H1 (cell line): ENCODE data around the gene ANO6. TPM values are rescaled to one million over a fixed set of nuclear protein-coding genes. Genes with fewer than 3 reads are reported as not detected.

Experiments
- CTCF ChIA-PET: fragments of 300-600 bp; sonication (Branson Sonifier 250); formaldehyde crosslinking; loops from one replicate; lab custom pipeline; 2021; ENCODE audit not compliant: partially characterized antibody; lab: Charles Lee
- POLR2A ChIA-PET: fragments of 300-600 bp; sonication (Branson Sonifier 250); formaldehyde crosslinking; loops from one replicate; lab custom pipeline; 2021; ENCODE audit warnings: inconsistent platforms; ENCODE audit not compliant: partially characterized antibody; lab: Charles Lee
- DNase-seq, 2 experiments: peaks; one replicate each; pipeline versions ENCODE4 v3.0.0 to v3.0.0-alpha.2; 2010 to 2022; ENCODE audit warnings: low spot score in 2 of 2, low read depth in 1 of 2, mixed read lengths in 1 of 2
- FAIRE-seq: peaks from 2 replicates; lab custom pipeline; 2011; peaks lifted over from hg19 to GRCh38; lab: Jason Lieb, UNC
- H2AFZ ChIP-seq: 2 replicates; pipeline ENCODE4 v1.8.1; 2012; ENCODE audit warnings: low read length, inconsistent platforms
- H2AK5ac ChIP-seq: 2 replicates; pipeline ENCODE4 v1.6.1; 2013; ENCODE audit warnings: low read depth, low read length
- H2BK120ac ChIP-seq: replicated peaks from 2 replicates; pipeline ENCODE3; 2013; ENCODE audit warnings: low read depth, low read length, inconsistent platforms
- H2BK12ac ChIP-seq: 2 replicates; pipeline ENCODE4 v1.6.1; 2013; ENCODE audit warnings: low read depth, low read length
- H2BK15ac ChIP-seq: 2 replicates; pipeline ENCODE4 v1.6.1; 2013; ENCODE audit warnings: low read length
- H2BK20ac ChIP-seq: 2 replicates; pipeline ENCODE4 v1.6.1; 2013; ENCODE audit warnings: low read length
- H2BK5ac ChIP-seq: 2 replicates; pipeline ENCODE4 v1.6.1; 2013; ENCODE audit warnings: low read depth, low read length
- H3K14ac ChIP-seq: 2 replicates; pipeline ENCODE4 v1.6.1; 2013; ENCODE audit warnings: inconsistent platforms; ENCODE audit not compliant: insufficient read length
- H3K18ac ChIP-seq: 2 replicates; pipeline ENCODE4 v1.6.1; 2013; ENCODE audit warnings: low read length; ENCODE audit errors: extremely low read depth
- H3K23ac ChIP-seq: 2 replicates; pipeline ENCODE4 v1.6.1; 2013; ENCODE audit warnings: inconsistent platforms; ENCODE audit not compliant: insufficient read length
- H3K23me2 ChIP-seq: 2 replicates; pipeline ENCODE4 v1.6.1; 2013; ENCODE audit warnings: low read depth, low read length
- H3K27ac ChIP-seq: 2 replicates; pipeline ENCODE4 v1.6.1; 2011; ENCODE audit warnings: low read depth, low read length, inconsistent platforms
- H3K27me3 ChIP-seq, 4 experiments: replicated peaks in 1 of 4; 1 replicate in 1 of 4; 2 replicates in 3 of 4; pipeline versions ENCODE4 v1.6.1 to v1.8.1; 2011 to 2013; ENCODE audit warnings: low read length in 3 of 4, mild to moderate bottlenecking in 3 of 4, inconsistent platforms in 2 of 4, mixed read lengths in 2 of 4, moderate library complexity in 1 of 4; ENCODE audit not compliant: control insufficient read depth in 3 of 4, insufficient read depth in 3 of 4; ENCODE audit errors: extremely low read depth in 1 of 4
- H3K36me3 ChIP-seq, 4 experiments: 2 replicates each; pipeline versions ENCODE4 v1.6.1 to v1.8.1; 2011 to 2013; ENCODE audit warnings: mild to moderate bottlenecking in 4 of 4, low read length in 3 of 4, moderate library complexity in 2 of 4, control low read depth in 1 of 4, inconsistent platforms in 1 of 4; ENCODE audit not compliant: insufficient read depth in 4 of 4, control insufficient read depth in 2 of 4
- H3K4ac ChIP-seq: replicated peaks from 2 replicates; pipeline ENCODE3; 2013; ENCODE audit warnings: low read length, low read depth, mixed read lengths, inconsistent platforms; ENCODE audit not compliant: insufficient read length
- H3K4me1 ChIP-seq, 4 experiments: replicated peaks in 1 of 4; 1 replicate in 1 of 4; 2 replicates in 3 of 4; pipeline versions ENCODE4 v1.6.1 to v1.8.1; 2011 to 2013; ENCODE audit warnings: low read length in 3 of 4, inconsistent platforms in 2 of 4, mixed read lengths in 1 of 4; ENCODE audit not compliant: insufficient read depth in 4 of 4, control insufficient read depth in 3 of 4
- H3K4me2 ChIP-seq, 2 experiments: 2 replicates each; pipeline versions ENCODE4 v1.6.1 to v1.8.1; 2011 to 2013; ENCODE audit warnings: low read depth in 2 of 2, low read length in 2 of 2, control low read depth in 1 of 2, inconsistent platforms in 1 of 2, mild to moderate bottlenecking in 1 of 2; ENCODE audit not compliant: insufficient read depth in 1 of 2
- H3K4me3 ChIP-seq, 4 experiments: fragments of 200-600, 300-600 bp in 1 of 4; sonication (generic), shearing (Covaris generic), sonication (Bioruptor Twin) in 1 of 4; 2 replicates each; pipeline versions ENCODE4 v1.5.1 to v1.8.1; 2011 to 2016; ENCODE audit warnings: low read length in 4 of 4, low read depth in 3 of 4, control low read depth in 2 of 4, inconsistent platforms in 2 of 4, mild to moderate bottlenecking in 2 of 4, mixed read lengths in 1 of 4, moderate library complexity in 1 of 4; ENCODE audit not compliant: insufficient read depth in 2 of 4; ENCODE audit errors: extremely low read depth in 1 of 4
- H3K56ac ChIP-seq: replicated peaks from 2 replicates; pipeline ENCODE3; 2013; ENCODE audit warnings: low read depth, mild to moderate bottlenecking, mixed read lengths, low read length, inconsistent platforms; ENCODE audit not compliant: insufficient read length
- H3K79me1 ChIP-seq: 2 replicates; pipeline ENCODE4 v1.6.1; 2013; ENCODE audit warnings: low read depth, low read length, control low read depth
- H3K79me2 ChIP-seq, 2 experiments: 2 replicates each; pipeline versions ENCODE4 v1.6.1 to v1.8.1; 2012 to 2013; ENCODE audit warnings: low read length in 2 of 2, mild to moderate bottlenecking in 2 of 2, inconsistent platforms in 1 of 2; ENCODE audit not compliant: insufficient read depth in 2 of 2, control insufficient read depth in 1 of 2
- H3K9ac ChIP-seq, 4 experiments: replicated peaks in 1 of 4; 1 replicate in 1 of 4; 2 replicates in 3 of 4; pipeline versions ENCODE4 v1.6.1 to v1.8.1; 2011 to 2013; ENCODE audit warnings: low read depth in 3 of 4, low read length in 3 of 4, control low read depth in 2 of 4, mild to moderate bottlenecking in 2 of 4, moderate library complexity in 2 of 4, inconsistent platforms in 1 of 4; ENCODE audit errors: extremely low read depth in 1 of 4
- H3K9me3 ChIP-seq, 2 experiments: 2 replicates each; pipeline versions ENCODE4 v1.6.1 to v1.8.1; 2012 to 2013; ENCODE audit warnings: mild to moderate bottlenecking in 2 of 2, moderate library complexity in 2 of 2, control low read depth in 1 of 2, inconsistent platforms in 1 of 2, low read depth in 1 of 2, low read length in 1 of 2, mixed read lengths in 1 of 2; ENCODE audit not compliant: insufficient read depth in 2 of 2
- H4K20me1 ChIP-seq, 2 experiments: replicated peaks in 1 of 2; 2 replicates each; pipeline versions ENCODE3 to v1.8.1; 2011 to 2013; ENCODE audit warnings: inconsistent platforms in 2 of 2, low read length in 2 of 2, mild to moderate bottlenecking in 1 of 2; ENCODE audit not compliant: insufficient read depth in 2 of 2, control insufficient read depth in 1 of 2
- H4K5ac ChIP-seq: 2 replicates; pipeline ENCODE4 v1.6.1; 2013; ENCODE audit warnings: low read length, low read depth, mixed read lengths, inconsistent platforms; ENCODE audit not compliant: insufficient read length
- H4K8ac ChIP-seq: 2 replicates; pipeline ENCODE4 v1.8.0; 2013; ENCODE audit warnings: mild to moderate bottlenecking, moderate library complexity, low read length, inconsistent platforms; ENCODE audit not compliant: insufficient read depth; ENCODE audit errors: extremely low read depth
- H4K91ac ChIP-seq: replicated peaks from 2 replicates; pipeline ENCODE3; 2013; ENCODE audit warnings: low read length, mixed read lengths, inconsistent platforms; ENCODE audit not compliant: insufficient read length
- SUZ12 ChIP-seq: fragments of 200-600 bp; sonication (generic); IDR thresholded peaks from 2 replicates; pipeline ENCODE4 v1.6.1; 2012; ENCODE audit warnings: mild to moderate bottlenecking, inconsistent platforms, low read length, moderate library complexity, mixed read lengths
- WGBS, 2 experiments: shearing (Covaris generic) in 1 of 2; methylation state at CpG; one replicate each; pipeline versions ENCODE4 v1.1.6 to v1.1.7; 2013 to 2015; ENCODE audit warnings: low lambda C conversion rate in 2 of 2, mixed read lengths in 2 of 2, inconsistent platforms in 1 of 2, low coverage in 1 of 2, missing lambda C conversion rate in 1 of 2; ENCODE audit not compliant: insufficient replicate concordance in 2 of 2, insufficient coverage in 1 of 2, insufficient read length in 1 of 2; ENCODE audit errors: extremely low coverage in 1 of 2, missing lambda C conversion rate in 1 of 2; 5-methylcytosine and 5-hydroxymethylcytosine counted together
- polyA plus RNA-seq, 7 experiments: library from polyadenylated mRNA; depleted of rRNA in 3 of 7; stranded (reverse) in 5 of 7; unstranded in 2 of 7; fragments of >200 nt in 5 of 7; fragments of 200-250 nt in 2 of 7; gene quantifications; 1 replicate in 5 of 7; 2 replicates in 1 of 7; 4 replicates in 1 of 7; pipeline versions ENCODE4 v1.2.1 to v1.2.3, GENCODE V29; 2011 to 2013; ENCODE audit warnings: missing spikeins in 2 of 7, mixed read lengths in 2 of 7
- total RNA-seq: library from RNA; stranded (reverse); fragmentation: NEBNext Ultra II Directional; extraction: Animal tissue kit (Norgen Biotek cat#: 25700); gene quantifications from 2 replicates; pipeline ENCODE4 v1.2.1, GENCODE V29; 2021

The ANO6 gene
- total and polyA plus RNA-seq, 2 of the 8 experiments (the other 6 are each of a cell fraction or from before 2014, with no cell fraction given), result 15.1 to 39.7 TPM

DNA sequence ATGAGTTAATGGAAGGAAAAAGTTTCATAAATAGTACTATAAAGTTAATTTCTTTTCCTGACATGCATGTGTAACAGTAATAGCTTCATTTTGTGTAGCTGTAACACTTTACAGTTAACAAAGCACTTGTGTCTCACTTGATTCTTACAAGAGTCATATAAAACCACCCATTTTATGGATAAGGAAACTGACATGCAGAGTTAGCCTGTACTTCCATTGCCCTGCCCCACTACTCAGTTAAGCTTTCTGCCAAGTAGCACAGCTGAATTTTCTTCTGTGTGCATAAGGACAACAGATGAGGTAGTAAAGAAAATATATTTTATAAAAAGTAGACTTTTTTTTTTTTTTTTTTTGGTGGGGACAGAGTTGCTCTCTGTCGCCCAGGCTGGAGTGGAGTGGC, 32.2 kb downstream of the ANO6 start:
- Histone ChIP-seq H2BK120ac (no peak overlapping the region), H4K91ac (no peak overlapping the region), H2BK20ac (no peak overlapping the region), H3K23me2 (no peaks in the 10 kb centered on the region), H3K36me3 (no peaks in the 10 kb centered on the region), H2BK15ac (no peak overlapping the region), H4K20me1 (peaks cover 0 to 7% of the 10 kb centered on the region in 2 experiments), H3K4me1 (peaks cover 0 to 4% (median 3%) of the 10 kb centered on the region in 4 experiments; a peak in 2 of 7 replicates), H3K27ac (no peak overlapping the region), H3K27me3 (no peaks in the 10 kb centered on the region), H3K4me2 (no peak overlapping the region), H3K23ac (no peak overlapping the region), H4K8ac (no peak overlapping the region), H2BK5ac (no peak overlapping the region), H2AK5ac (no peak overlapping the region), H3K4me3 (no peak overlapping the region), H3K9me3 (no peaks in the 10 kb centered on the region), H2AFZ (no peak overlapping the region), H3K79me2 (peaks cover 2 to 44% of the 10 kb centered on the region in 2 experiments; a peak in 3 of 4 replicates), H3K79me1 (peaks cover 2% of the 10 kb centered on the region; the same call in 1 of the 2 replicates), H3K18ac (no peak overlapping the region), H3K9ac (no peak overlapping the region), H2BK12ac (no peak overlapping the region), H4K5ac (no peak overlapping the region), H3K4ac (no peak overlapping the region), H3K14ac (no peak overlapping the region), H3K56ac (no peak overlapping the region)
- POLR2A ChIA-PET, result interaction anchor here (1.2 kb wide), 1 partner anchor 13 kb away, joined by 4 read pairs; no protein-coding TSS in a partner anchor
- FAIRE-seq (no peak), DNase-seq (no peak)
- no CpG with 5 or more reads among the region's 1 CpG for WGBS, 2 experiments
- CTCF ChIA-PET, result interaction anchor here (0.6 to 1.0 kb wide), 5 partner anchors 12 to 133 kb away, joined by 3 to 6 read pairs (median 3); no protein-coding TSS in a partner anchor
- no peak for TF ChIP-seq SUZ12
